Measurements from ENCODE around the gene FAM216A.
A peak's percentile ranks its signal among the peaks of the same experiment; 100 is the strongest.
"Not testable (repeated sequence)": the region's sequence is repeated elsewhere in the genome, so short reads cannot be mapped to it uniquely, and the experiment has no call there.

FAM216A gene

GRCh38 chr12:110501399-110501751 is 32.7 kb downstream of the FAM216A start:
- DNase-seq (ENCODE audit: low read depth): peak; percentile 49

- peak; percentile 92 for DNase-seq (ENCODE audit: low read depth)
Measured at GRCh38 chr12:110501752-110502738, 33.4 kb downstream of the FAM216A start, which contains the start of the genes RAD9B and VPS29. TSS of gene RAD9B (plus strand) at chr12:110502331. CDS start at chr12:110502338, 7 bp downstream. TSS of gene VPS29 (minus strand) at chr12:110502111. CDS start at chr12:110502051, 60 bp downstream.

GRCh38 chr12:110503432-110503831 is 34.8 kb downstream of the FAM216A start:
- no peak for DNase-seq (ENCODE audit: low read depth)

- no peak for DNase-seq (ENCODE audit: low read depth)
Measured at GRCh38 chr12:110505332-110505731, 36.7 kb downstream of the FAM216A start.

- DNase-seq (ENCODE audit: low read depth): no peak
Measured at GRCh38 chr12:110508071-110508586, 39.5 kb downstream of the FAM216A start.

GRCh38 chr12:110513842-110514241 is 45.2 kb downstream of the FAM216A start:
- DNase-seq (ENCODE audit: low read depth): no peak

GRCh38 chr12:110514363-110514762 is 45.7 kb downstream of the FAM216A start:
- no peak for DNase-seq (ENCODE audit: low read depth)

GRCh38 chr12:110516995-110517394 is 48.4 kb downstream of the FAM216A start:
- DNase-seq (ENCODE audit: low read depth): no peak

- not testable (repeated sequence) for DNase-seq (ENCODE audit: low read depth)
Measured at GRCh38 chr12:110518014-110518413, 49.4 kb downstream of the FAM216A start.

- DNase-seq (ENCODE audit: low read depth): not testable (repeated sequence)
Measured at GRCh38 chr12:110520876-110521712, 52.4 kb downstream of the FAM216A start.

- no peak for DNase-seq (ENCODE audit: low read depth)
Measured at GRCh38 chr12:110528277-110528839, 59.7 kb downstream of the FAM216A start.

- DNase-seq (ENCODE audit: low read depth): no peak
Measured at GRCh38 chr12:110530511-110530910, 61.9 kb downstream of the FAM216A start.

- no peak for DNase-seq (ENCODE audit: low read depth)
Measured at GRCh38 chr12:110531741-110532333, 63.2 kb downstream of the FAM216A start.

GRCh38 chr12:110532644-110533043 is 64.0 kb downstream of the FAM216A start:
- no peak for DNase-seq (ENCODE audit: low read depth)

GRCh38 chr12:110533607-110534006 is 65.0 kb downstream of the FAM216A start:
- no peak for DNase-seq (ENCODE audit: low read depth)

- DNase-seq (ENCODE audit: low read depth): no peak
Measured at GRCh38 chr12:110534811-110535210, 66.2 kb downstream of the FAM216A start.

- no peak for DNase-seq (ENCODE audit: low read depth)
Measured at GRCh38 chr12:110536834-110537604, 68.4 kb downstream of the FAM216A start.

GRCh38 chr12:110537605-110538409 is 69.2 kb downstream of the FAM216A start:
- no peak for DNase-seq (ENCODE audit: low read depth)

- no peak for DNase-seq (ENCODE audit: low read depth)
Measured at GRCh38 chr12:110538869-110539622, 70.4 kb downstream of the FAM216A start.

Measured in HS-27A (cell line).